SU-DHL-6 (cell line): Measurements from ENCODE around the gene ELAVL2.

Source experiments
- H2AFZ ChIP-seq: fragments of 200-600 bp; sonication (generic); 2 replicates; pipeline ENCODE4 v1.6.1; 2014; ENCODE audit warnings: low read depth, mild to moderate bottlenecking, moderate library complexity, mixed read lengths, antibody characterized with exemption, low read length; ENCODE audit not compliant: severe bottlenecking
- H3F3A ChIP-seq: fragments of 200-600 bp; shearing (Covaris generic); 2 replicates; pipeline ENCODE4 v1.6.0; 2016; ENCODE audit warnings: antibody characterized with exemption, mild to moderate bottlenecking; ENCODE audit not compliant: insufficient read depth
- H3K27ac ChIP-seq: fragments of 200-600 bp; sonication (generic); 2 replicates; pipeline ENCODE4 v1.5.1; 2016; ENCODE audit warnings: low read depth, mild to moderate bottlenecking, low read length, moderate library complexity, mixed read lengths
- H3K27me3 ChIP-seq: fragments of 200-600 bp; sonication (generic), shearing (Covaris generic); 2 replicates; pipeline ENCODE4 v1.6.0; 2014; ENCODE audit warnings: mild to moderate bottlenecking, low read length
- H3K36me3 ChIP-seq: fragments of 200-600 bp; sonication (generic); 2 replicates; pipeline ENCODE4 v1.6.1; 2014; ENCODE audit warnings: mild to moderate bottlenecking, low read length, mixed read lengths
- H3K4me2 ChIP-seq: fragments of 300-600, 200-600 bp; shearing (Covaris generic), sonication (generic); 2 replicates; pipeline ENCODE4 v1.6.0; 2014; ENCODE audit warnings: low read length, low read depth, mild to moderate bottlenecking; ENCODE audit not compliant: poor library complexity, severe bottlenecking
- H3K4me3 ChIP-seq: fragments of 200-600 bp; sonication (generic); 2 replicates; pipeline ENCODE4 v1.5.1; 2014; ENCODE audit warnings: antibody characterized with exemption, low read length, mild to moderate bottlenecking, mixed read lengths; ENCODE audit not compliant: insufficient read depth, poor library complexity, severe bottlenecking
- H3K79me2 ChIP-seq: fragments of 200-600 bp; sonication (generic); 2 replicates; pipeline ENCODE4 v1.6.1; 2014; ENCODE audit warnings: mild to moderate bottlenecking, low read length, moderate library complexity; ENCODE audit not compliant: insufficient read depth
- H3K9ac ChIP-seq: fragments of 200-600 bp; sonication (generic); 2 replicates; pipeline ENCODE4 v1.7.0; 2014; ENCODE audit warnings: mild to moderate bottlenecking, low read length
- H3K9me2 ChIP-seq: fragments of 200-600 bp; sonication (generic); replicated peaks from 2 replicates; pipeline ENCODE4 v1.6.1; 2014; ENCODE audit warnings: low read length; ENCODE audit not compliant: insufficient read depth
- H3K9me3 ChIP-seq: fragments of 200-600 bp; sonication (generic); 2 replicates; pipeline ENCODE4 v1.6.1; 2014; ENCODE audit warnings: low read length, mixed read lengths; ENCODE audit not compliant: insufficient read depth
- H4K20me1 ChIP-seq: fragments of 200-600 bp; sonication (generic); 2 replicates; pipeline ENCODE4 v1.6.1; 2014; ENCODE audit warnings: low read depth, mild to moderate bottlenecking, antibody characterized with exemption, low read length, moderate library complexity, mixed read lengths
- EZH2phosphoT487 ChIP-seq: fragments of 200-600 bp; sonication (generic), shearing (Covaris generic); conservative IDR thresholded peaks from 2 replicates; pipeline ENCODE4 v1.6.1; 2018; ENCODE audit warnings: mild to moderate bottlenecking, antibody characterized with exemption, low read length, moderate library complexity, mixed read lengths
- TF ChIP-seq, protein P1 (sequence below): fragments of 200-600 bp; sonication (generic); IDR thresholded peaks from one replicate; pipeline ENCODE4 v1.5.1; 2017; ENCODE audit warnings: antibody characterized with exemption, mild to moderate bottlenecking, low read length, moderate library complexity; ENCODE audit not compliant: insufficient read depth, poor library complexity, severe bottlenecking

ELAVL2 gene

DNA sequence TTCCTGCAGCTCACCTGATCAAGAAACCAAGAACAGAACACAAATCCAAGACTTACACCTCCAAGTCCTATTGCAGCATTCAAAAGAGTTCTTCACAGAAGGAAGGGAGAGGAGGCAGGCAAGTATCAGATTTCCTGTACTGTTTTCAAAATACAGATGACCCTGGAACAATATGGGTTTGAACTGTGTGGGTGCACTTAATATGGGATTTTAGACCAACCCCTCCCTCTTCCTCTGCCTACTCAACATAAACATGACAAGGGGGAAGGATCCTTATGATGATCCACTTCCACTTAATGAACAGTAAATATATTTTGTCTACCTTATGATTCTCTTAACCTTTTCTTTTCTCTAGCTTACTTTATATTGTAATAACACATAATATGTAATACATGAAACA lies 104.6 kb downstream of the ELAVL2 start:
- H3K79me2 ChIP-seq = no peaks in the 10 kb centered on the region
- H3K4me2 ChIP-seq = no peak overlapping the region
- no peak overlapping the region for H2AFZ ChIP-seq
- H3K9me2 ChIP-seq = no peaks in the 10 kb centered on the region
- H3F3A ChIP-seq = no peaks in the 10 kb centered on the region
- H3K27me3 ChIP-seq = no peaks in the 10 kb centered on the region
- H4K20me1 ChIP-seq = no peaks in the 10 kb centered on the region
- H3K9me3 ChIP-seq = no peaks in the 10 kb centered on the region
- H3K4me3 ChIP-seq = no peak overlapping the region
- H3K9ac ChIP-seq = no peak overlapping the region
- H3K36me3 ChIP-seq = no peaks in the 10 kb centered on the region
- no peak overlapping the region for H3K27ac ChIP-seq
- TF ChIP-seq, protein P1, sequence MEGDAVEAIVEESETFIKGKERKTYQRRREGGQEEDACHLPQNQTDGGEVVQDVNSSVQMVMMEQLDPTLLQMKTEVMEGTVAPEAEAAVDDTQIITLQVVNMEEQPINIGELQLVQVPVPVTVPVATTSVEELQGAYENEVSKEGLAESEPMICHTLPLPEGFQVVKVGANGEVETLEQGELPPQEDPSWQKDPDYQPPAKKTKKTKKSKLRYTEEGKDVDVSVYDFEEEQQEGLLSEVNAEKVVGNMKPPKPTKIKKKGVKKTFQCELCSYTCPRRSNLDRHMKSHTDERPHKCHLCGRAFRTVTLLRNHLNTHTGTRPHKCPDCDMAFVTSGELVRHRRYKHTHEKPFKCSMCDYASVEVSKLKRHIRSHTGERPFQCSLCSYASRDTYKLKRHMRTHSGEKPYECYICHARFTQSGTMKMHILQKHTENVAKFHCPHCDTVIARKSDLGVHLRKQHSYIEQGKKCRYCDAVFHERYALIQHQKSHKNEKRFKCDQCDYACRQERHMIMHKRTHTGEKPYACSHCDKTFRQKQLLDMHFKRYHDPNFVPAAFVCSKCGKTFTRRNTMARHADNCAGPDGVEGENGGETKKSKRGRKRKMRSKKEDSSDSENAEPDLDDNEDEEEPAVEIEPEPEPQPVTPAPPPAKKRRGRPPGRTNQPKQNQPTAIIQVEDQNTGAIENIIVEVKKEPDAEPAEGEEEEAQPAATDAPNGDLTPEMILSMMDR = no peak
- no peak for TF ChIP-seq EZH2phosphoT487

GRCh38 chr9:23717505-23717904 lies 108.5 kb downstream of the ELAVL2 start:
- TF ChIP-seq, protein P1 = no peak
- TF ChIP-seq EZH2phosphoT487 = no peak
- no peaks in the 10 kb centered on the region for H3K27me3 ChIP-seq
- H2AFZ ChIP-seq = no peak overlapping the region
- no peaks in the 10 kb centered on the region for H4K20me1 ChIP-seq
- no peak overlapping the region for H3K4me2 ChIP-seq
- no peaks in the 10 kb centered on the region for H3K36me3 ChIP-seq
- no peak overlapping the region for H3K27ac ChIP-seq
- no peaks in the 10 kb centered on the region for H3F3A ChIP-seq
- H3K4me3 ChIP-seq = no peak overlapping the region
- H3K9me3 ChIP-seq = no peaks in the 10 kb centered on the region
- H3K79me2 ChIP-seq = no peaks in the 10 kb centered on the region
- no peak overlapping the region for H3K9ac ChIP-seq
- no peaks in the 10 kb centered on the region for H3K9me2 ChIP-seq

DNA sequence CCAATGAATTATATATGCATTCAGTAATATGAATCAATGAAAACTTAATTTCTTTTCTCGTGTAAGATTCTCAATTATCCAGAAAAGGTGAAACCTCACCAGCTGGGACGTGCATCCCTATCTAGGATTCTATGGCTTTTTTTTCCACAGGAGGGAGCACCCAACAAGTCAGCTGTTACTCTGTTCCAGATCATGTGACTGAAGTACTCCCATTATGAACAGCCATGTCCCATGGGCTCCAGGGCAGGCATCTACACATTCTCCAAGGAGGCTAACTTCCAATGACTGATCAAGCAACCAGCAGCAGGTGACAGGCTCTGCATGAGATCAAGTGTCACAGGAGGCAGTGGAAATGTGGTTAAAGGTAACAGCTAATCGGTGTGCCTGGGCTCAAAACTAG lies 118.8 kb downstream of the ELAVL2 start:
- no peak overlapping the region for H3K4me2 ChIP-seq
- no peaks in the 10 kb centered on the region for H3K36me3 ChIP-seq
- no peak overlapping the region for H3K4me3 ChIP-seq
- H4K20me1 ChIP-seq = no peaks in the 10 kb centered on the region
- H3K27me3 ChIP-seq = no peaks in the 10 kb centered on the region
- TF ChIP-seq, protein P1 = no peak
- no peak for TF ChIP-seq EZH2phosphoT487
- H3K27ac ChIP-seq = no peak overlapping the region
- H3F3A ChIP-seq = no peaks in the 10 kb centered on the region
- H3K9ac ChIP-seq = no peak overlapping the region
- H3K9me2 ChIP-seq = no peaks in the 10 kb centered on the region
- H3K79me2 ChIP-seq = no peaks in the 10 kb centered on the region
- H3K9me3 ChIP-seq = no peaks in the 10 kb centered on the region
- H2AFZ ChIP-seq = no peak overlapping the region
